Endothelial cell of umbilical vein (primary cell): ENCODE measurements around the gene PPY. TPM values are rescaled to one million over a fixed set of nuclear protein-coding genes. Genes with fewer than 3 reads are reported as not detected.

ENCODE experiments used
- BruUV-seq: library from RNA; stranded (reverse); fragments of 400-500 nt; replicated peaks from 2 replicates; lab custom pipeline; 2021; lab: Mats Ljungman, UMichigan
- CTCF ChIA-PET: fragments of 300-600, 350-600 bp; sonication (Branson Sonifier 250); formaldehyde crosslinking; loops from one replicate; lab custom pipeline; 2021; ENCODE audit warnings: antibody characterized with exemption, inconsistent platforms; lab: Charles Lee
- POLR2A ChIA-PET: fragments of 300-600, 350-600 bp; sonication (Branson Sonifier 250); formaldehyde crosslinking; loops from one replicate; lab custom pipeline; 2021; ENCODE audit warnings: antibody characterized with exemption, inconsistent platforms; lab: Charles Lee
- DNase-seq: peaks from one replicate; pipeline ENCODE4 v3.0.0-alpha.2; 2011; ENCODE audit warnings: low read depth, low spot score
- FAIRE-seq: peaks from 2 replicates; lab custom pipeline; 2011; peaks lifted over from hg19 to GRCh38; lab: Jason Lieb, UNC
- H2AFZ ChIP-seq: 2 replicates; pipeline ENCODE4 v1.6.0; 2012; ENCODE audit warnings: low read depth, low read length, control low read depth, inconsistent platforms
- H3K27ac ChIP-seq: 2 replicates; pipeline ENCODE4 v1.5.1; 2011; ENCODE audit warnings: low read depth, mild to moderate bottlenecking, control low read depth, low read length, moderate library complexity; ENCODE audit not compliant: insufficient read depth
- H3K27me3 ChIP-seq, 2 experiments: 2 replicates each; pipeline versions ENCODE4 v1.6.0 to v1.6.1; 2011; ENCODE audit warnings: low read length in 2 of 2, mixed read lengths in 1 of 2; ENCODE audit not compliant: control insufficient read depth in 2 of 2, insufficient read depth in 2 of 2
- H3K36me3 ChIP-seq, 2 experiments: 2 replicates in 1 of 2; 3 replicates in 1 of 2; pipeline ENCODE4 v1.5.1; 2011; ENCODE audit warnings: low read length in 2 of 2, mild to moderate bottlenecking in 1 of 2, moderate library complexity in 1 of 2; ENCODE audit not compliant: control insufficient read depth in 2 of 2, insufficient read depth in 2 of 2; ENCODE audit errors: extremely low read depth in 1 of 2
- H3K4me1 ChIP-seq: 3 replicates; pipeline ENCODE4 v1.5.1; 2011; ENCODE audit warnings: mild to moderate bottlenecking, low read length; ENCODE audit not compliant: control insufficient read depth, insufficient read depth; ENCODE audit errors: extremely low read depth
- H3K4me2 ChIP-seq: 2 replicates; pipeline ENCODE4 v1.6.1; 2011; ENCODE audit warnings: low read length, control low read depth, mixed read lengths; ENCODE audit not compliant: insufficient read depth
- H3K4me3 ChIP-seq, 3 experiments: fragments of 200-600 bp in 1 of 3; sonication (generic), shearing (Covaris generic) in 1 of 3; replicated peaks in 1 of 3; 2 replicates each; pipeline ENCODE4 v1.5.1; 2011 to 2016; ENCODE audit warnings: control low read depth in 3 of 3, low read length in 3 of 3, mild to moderate bottlenecking in 2 of 3, inconsistent platforms in 1 of 3, low read depth in 1 of 3, moderate library complexity in 1 of 3; ENCODE audit not compliant: insufficient read depth in 1 of 3
- H3K79me2 ChIP-seq: 2 replicates; pipeline ENCODE4 v1.6.0; 2012; ENCODE audit warnings: low read length, inconsistent platforms; ENCODE audit not compliant: control insufficient read depth, insufficient read depth
- H3K9ac ChIP-seq: replicated peaks from 2 replicates; pipeline ENCODE3; 2011; ENCODE audit warnings: low read length, control low read depth; ENCODE audit not compliant: insufficient read depth; ENCODE audit errors: extremely low read depth
- H3K9me1 ChIP-seq: replicated peaks from 3 replicates; pipeline ENCODE4 v1.6.0; 2011; ENCODE audit warnings: mild to moderate bottlenecking, low read length; ENCODE audit not compliant: control insufficient read depth, insufficient read depth; ENCODE audit errors: extremely low read depth
- H3K9me3 ChIP-seq: replicated peaks from 2 replicates; pipeline ENCODE4 v1.5.1; 2012; ENCODE audit warnings: low read length, inconsistent platforms; ENCODE audit not compliant: control insufficient read depth, insufficient read depth
- H4K20me1 ChIP-seq: replicated peaks from 2 replicates; pipeline ENCODE3; 2011; ENCODE audit warnings: mild to moderate bottlenecking, low read length; ENCODE audit not compliant: control insufficient read depth, insufficient read depth; ENCODE audit errors: extremely low read depth
- EZH2 ChIP-seq: IDR thresholded peaks from 2 replicates; pipeline ENCODE4 v1.6.1; 2012; ENCODE audit warnings: borderline replicate concordance, low read depth, mild to moderate bottlenecking, moderate library complexity, low read length, inconsistent platforms; ENCODE audit not compliant: severe bottlenecking
- FOS ChIP-seq: IDR thresholded peaks from 2 replicates; pipeline ENCODE4 v1.6.1; 2011; ENCODE audit warnings: mild to moderate bottlenecking, low read length, moderate library complexity, borderline replicate concordance; ENCODE audit not compliant: insufficient read depth
- GATA2 ChIP-seq: IDR thresholded peaks from 2 replicates; pipeline ENCODE4 v1.7.0; 2011; ENCODE audit warnings: low read depth, mild to moderate bottlenecking, moderate library complexity, mixed read lengths, low read length; ENCODE audit not compliant: insufficient read length, insufficient read depth
- JUN ChIP-seq: IDR thresholded peaks from 2 replicates; pipeline ENCODE4 v1.6.1; 2011; ENCODE audit warnings: borderline replicate concordance, low read depth; ENCODE audit not compliant: insufficient read length, insufficient read depth
- MYC ChIP-seq: IDR thresholded peaks from one replicate; pipeline ENCODE4 v1.6.1; 2011; ENCODE audit warnings: mild to moderate bottlenecking, low read depth, low read length
- POLR2A ChIP-seq: IDR thresholded peaks from 2 replicates; pipeline ENCODE4 v1.6.1; 2012; ENCODE audit warnings: low read depth, mild to moderate bottlenecking, control low read depth, low read length
- POLR2AphosphoS5 ChIP-seq: IDR thresholded peaks from 2 replicates; pipeline ENCODE4 v1.6.1; 2012; ENCODE audit warnings: low read depth, mild to moderate bottlenecking, control low read depth, low read length, moderate library complexity; ENCODE audit not compliant: insufficient read depth
- dilution Hi-C: fragments of 300-500 bp; cut with MboI; formaldehyde crosslinking; loops from one replicate; pipeline ENCODE4 v1.15.0; 2019; ENCODE audit warnings: low sequenced_read_pairs; ENCODE audit not compliant: extremely low pct_ligation_motif_present
- intact Hi-C: fragments of 100-400 bp; cut with micrococcal nuclease; formaldehyde crosslinking; loops from one replicate; pipeline ENCODE4 v1.10.0; 2022
- polyA plus RNA-seq, 4 experiments: library from polyadenylated mRNA; depleted of rRNA in 3 of 4; stranded (reverse) in 3 of 4; unstranded in 1 of 4; fragments of >200 nt; gene quantifications; 2 replicates each; pipeline versions ENCODE4 v1.2.1 to v1.2.3, GENCODE V29; 2011 to 2012; ENCODE audit warnings: missing spikeins in 1 of 4
- total RNA-seq: library from RNA; stranded (reverse); gene quantifications from 2 replicates; pipeline ENCODE4 v1.2.3, GENCODE V29; 2021
- TF ChIP-seq, protein P1 (sequence below), 2 donors: IDR thresholded peaks; 1 replicate in 1 of 2; 2 replicates in 1 of 2; pipeline ENCODE4 v1.5.1; 2011; ENCODE audit warnings: low read length in 2 of 2, mild to moderate bottlenecking in 2 of 2, moderate library complexity in 2 of 2, control low read depth in 1 of 2, inconsistent platforms in 1 of 2, low read depth in 1 of 2; ENCODE audit not compliant: insufficient read depth in 1 of 2; ENCODE audit errors: extremely low read depth in 1 of 2
- TF ChIP-seq, protein P2 (sequence below): IDR thresholded peaks from 2 replicates; pipeline ENCODE4 v1.6.1; 2011; ENCODE audit not compliant: insufficient read depth, insufficient read length

Gene PPY
- total and polyA plus RNA-seq, 2 donors (not counting 3 experiments of a cell fraction or from before 2014, with no cell fraction given): not detected

DNA sequence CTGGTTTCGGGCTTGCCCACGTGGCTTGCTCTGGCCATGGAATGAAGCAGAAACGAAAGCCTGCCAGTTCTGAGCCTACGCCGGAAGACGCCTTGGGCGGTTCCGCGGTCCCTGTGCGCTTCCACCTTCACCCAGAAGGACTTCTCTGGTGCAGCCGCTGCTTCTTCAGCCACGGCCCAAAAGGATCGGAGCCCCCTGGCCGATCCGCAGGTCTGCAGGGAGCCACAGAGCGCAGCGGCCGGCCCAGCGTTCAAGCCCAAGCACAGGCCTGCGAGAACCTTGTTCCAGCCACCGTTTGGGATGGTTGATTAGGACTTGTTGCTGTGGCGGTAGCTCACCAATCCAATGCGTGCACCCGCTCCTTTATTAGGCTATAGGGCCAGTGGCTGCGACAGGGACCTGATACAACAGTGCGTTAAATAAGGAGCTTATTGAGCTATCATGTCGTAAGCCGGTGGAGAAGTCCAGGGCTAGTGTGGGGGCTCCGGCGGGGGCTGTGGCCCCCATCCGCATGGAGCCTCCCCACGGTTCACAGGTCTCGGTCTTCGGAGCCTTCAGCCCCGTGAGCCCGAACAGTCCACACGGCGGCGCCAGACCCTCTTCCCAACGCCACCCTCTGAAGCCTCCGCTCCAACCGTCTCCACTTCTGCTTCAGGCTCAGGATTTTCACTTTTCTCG lies 24.8 kb downstream of the PPY start:
- H3K9ac ChIP-seq: no peak overlapping the region
- intact Hi-C loops: no loop called here
- no peaks in the 10 kb centered on the region for H3K36me3 ChIP-seq
- no peaks in the 10 kb centered on the region for H3K9me3 ChIP-seq
- H3K27me3 ChIP-seq: peaks cover 15 to 23% of the 10 kb centered on the region in 2 experiments
- H3K4me3 ChIP-seq: no peak overlapping the region
- CTCF ChIA-PET: interaction anchor here (1.4 kb wide), 1 partner anchor 81 kb away, joined by 3 read pairs; no protein-coding TSS in a partner anchor
- no peaks in the 10 kb centered on the region for H3K4me1 ChIP-seq
- no peak overlapping the region for H3K27ac ChIP-seq
- dilution Hi-C loops: no loop called here
- H3K79me2 ChIP-seq: no peaks in the 10 kb centered on the region
- peak overlapping the region; percentile 47 for H2AFZ ChIP-seq
- TF ChIP-seq, protein P1, sequence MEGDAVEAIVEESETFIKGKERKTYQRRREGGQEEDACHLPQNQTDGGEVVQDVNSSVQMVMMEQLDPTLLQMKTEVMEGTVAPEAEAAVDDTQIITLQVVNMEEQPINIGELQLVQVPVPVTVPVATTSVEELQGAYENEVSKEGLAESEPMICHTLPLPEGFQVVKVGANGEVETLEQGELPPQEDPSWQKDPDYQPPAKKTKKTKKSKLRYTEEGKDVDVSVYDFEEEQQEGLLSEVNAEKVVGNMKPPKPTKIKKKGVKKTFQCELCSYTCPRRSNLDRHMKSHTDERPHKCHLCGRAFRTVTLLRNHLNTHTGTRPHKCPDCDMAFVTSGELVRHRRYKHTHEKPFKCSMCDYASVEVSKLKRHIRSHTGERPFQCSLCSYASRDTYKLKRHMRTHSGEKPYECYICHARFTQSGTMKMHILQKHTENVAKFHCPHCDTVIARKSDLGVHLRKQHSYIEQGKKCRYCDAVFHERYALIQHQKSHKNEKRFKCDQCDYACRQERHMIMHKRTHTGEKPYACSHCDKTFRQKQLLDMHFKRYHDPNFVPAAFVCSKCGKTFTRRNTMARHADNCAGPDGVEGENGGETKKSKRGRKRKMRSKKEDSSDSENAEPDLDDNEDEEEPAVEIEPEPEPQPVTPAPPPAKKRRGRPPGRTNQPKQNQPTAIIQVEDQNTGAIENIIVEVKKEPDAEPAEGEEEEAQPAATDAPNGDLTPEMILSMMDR (IDR thresholded peaks at IDR 0.05; ENCODE audit: extremely low read depth in 1 of 2, insufficient read depth in 1 of 2, low read depth in 1 of 2, low read length in 2 of 2): peak; percentile 41 to 81
- TF ChIP-seq EZH2: peak; percentile 46
- TF ChIP-seq JUN: no peak
- TF ChIP-seq FOS: no peak
- no TSS peak for BruUV-seq
- no peaks in the 10 kb centered on the region for H3K9me1 ChIP-seq
- FAIRE-seq (peak; percentile 72), DNase-seq (peak; percentile 32)
- POLR2A ChIA-PET: no interaction called here
- H4K20me1 ChIP-seq: no peaks in the 10 kb centered on the region
- H3K4me2 ChIP-seq: peak overlapping the region; percentile 9

DNA sequence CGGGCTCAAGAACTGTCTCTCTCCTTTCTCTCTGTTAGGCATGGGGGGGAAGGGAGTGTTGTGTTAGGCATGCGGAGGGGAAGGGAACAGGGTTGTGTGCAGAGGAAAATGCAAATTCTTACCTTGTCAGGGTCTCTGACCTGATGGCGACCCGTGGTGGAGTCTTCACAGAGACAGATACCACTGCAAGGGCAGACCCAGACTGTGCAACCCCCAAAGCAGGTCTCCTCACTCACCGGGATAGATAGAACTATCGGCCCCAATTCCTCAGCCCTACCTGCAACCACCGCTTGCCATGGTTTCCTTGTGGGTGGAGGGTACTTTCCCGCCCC lies 25.3 kb downstream of the PPY start:
- POLR2A ChIA-PET: no interaction called here
- intact Hi-C loops (no loop called here), dilution Hi-C loops (no loop called here)
- no TSS peak for BruUV-seq
- no peaks in the 10 kb centered on the region for H4K20me1 ChIP-seq
- no peaks in the 10 kb centered on the region for H3K79me2 ChIP-seq
- H3K4me1 ChIP-seq: no peaks in the 10 kb centered on the region
- no peaks in the 10 kb centered on the region for H3K36me3 ChIP-seq
- no peak overlapping the region for H3K9ac ChIP-seq
- TF ChIP-seq POLR2AphosphoS5 (no peak), GATA2 (no peak), POLR2A (no peak), FOS (no peak), EZH2 (no peak), JUN (no peak), MYC (no peak)
- TF ChIP-seq, protein P2, sequence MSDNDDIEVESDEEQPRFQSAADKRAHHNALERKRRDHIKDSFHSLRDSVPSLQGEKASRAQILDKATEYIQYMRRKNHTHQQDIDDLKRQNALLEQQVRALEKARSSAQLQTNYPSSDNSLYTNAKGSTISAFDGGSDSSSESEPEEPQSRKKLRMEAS: no peak
- TF ChIP-seq, protein P1 (IDR thresholded peaks at IDR 0.05; ENCODE audit: extremely low read depth in 1 of 2, insufficient read depth in 1 of 2, low read depth in 1 of 2, low read length in 2 of 2): no peak
- H3K9me3 ChIP-seq: no peaks in the 10 kb centered on the region
- no peak for FAIRE-seq
- CTCF ChIA-PET: interaction anchor here (1.4 kb wide), 1 partner anchor 82 kb away, joined by 3 read pairs; no protein-coding TSS in a partner anchor
- no peak overlapping the region for H3K4me3 ChIP-seq
- H3K27ac ChIP-seq: no peak overlapping the region
- H3K4me2 ChIP-seq: no peak overlapping the region
- H3K27me3 ChIP-seq: peaks cover 15 to 25% of the 10 kb centered on the region in 2 experiments
- H3K9me1 ChIP-seq: no peaks in the 10 kb centered on the region
- no peak for DNase-seq
- peak overlapping the region; percentile 47 for H2AFZ ChIP-seq
